ENCODE data around the gene RAB5IF. TPM values are rescaled to one million over a fixed set of nuclear protein-coding genes. Genes with fewer than 3 reads are reported as not detected.
A peak's percentile ranks its signal among the peaks of the same experiment; 100 is the strongest.

Gene RAB5IF
- total and polyA plus RNA-seq, 2 of the 13 experiments (the other 11 are each of a cell fraction or from before 2014, with no cell fraction given) = 261 to 305 TPM

DNA sequence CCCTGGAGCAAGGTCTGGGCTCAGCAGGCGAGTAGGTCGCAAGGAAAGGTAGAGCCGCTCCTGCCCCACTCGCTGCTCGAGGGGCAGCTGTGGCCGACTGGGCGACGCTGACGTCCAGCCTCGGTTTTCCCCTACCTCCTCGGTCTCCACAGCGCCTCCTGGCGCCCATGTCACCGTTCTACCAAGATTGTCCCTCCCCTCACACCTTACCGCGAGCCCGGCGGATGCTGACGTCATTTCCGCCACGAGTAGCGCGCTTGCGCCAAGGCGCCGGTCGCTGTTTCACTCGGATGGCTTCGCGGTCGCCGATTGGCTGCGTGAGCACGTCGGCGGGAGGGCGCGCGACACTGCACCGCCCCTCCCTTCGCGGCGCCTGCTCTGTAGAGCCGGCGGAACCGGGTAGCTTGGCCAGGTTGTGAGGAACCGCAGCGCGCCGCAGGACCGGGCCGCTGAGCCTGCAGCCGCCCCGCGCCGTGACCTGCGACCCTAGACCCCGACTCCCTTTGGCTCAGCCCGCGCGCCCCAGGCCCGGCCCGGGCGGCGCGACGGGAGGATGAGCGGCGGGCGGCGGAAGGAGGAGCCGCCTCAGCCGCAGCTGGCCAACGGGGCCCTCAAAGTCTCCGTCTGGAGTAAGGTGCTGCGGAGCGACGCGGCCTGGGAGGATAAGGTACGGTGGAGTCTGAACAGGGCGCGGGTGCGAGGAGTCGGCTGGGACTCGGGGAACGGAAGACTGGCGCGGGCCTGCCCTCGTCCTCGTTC lies at the start of gene RAB5IF (continued):
- TF ChIP-seq, protein P1, sequence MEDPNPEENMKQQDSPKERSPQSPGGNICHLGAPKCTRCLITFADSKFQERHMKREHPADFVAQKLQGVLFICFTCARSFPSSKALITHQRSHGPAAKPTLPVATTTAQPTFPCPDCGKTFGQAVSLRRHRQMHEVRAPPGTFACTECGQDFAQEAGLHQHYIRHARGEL (CRISPR knock-in tag; IDR thresholded peaks at IDR 0.05) = peak; percentile 62; the same call in 1 of the 2 replicates
- TF ChIP-seq, protein P2, sequence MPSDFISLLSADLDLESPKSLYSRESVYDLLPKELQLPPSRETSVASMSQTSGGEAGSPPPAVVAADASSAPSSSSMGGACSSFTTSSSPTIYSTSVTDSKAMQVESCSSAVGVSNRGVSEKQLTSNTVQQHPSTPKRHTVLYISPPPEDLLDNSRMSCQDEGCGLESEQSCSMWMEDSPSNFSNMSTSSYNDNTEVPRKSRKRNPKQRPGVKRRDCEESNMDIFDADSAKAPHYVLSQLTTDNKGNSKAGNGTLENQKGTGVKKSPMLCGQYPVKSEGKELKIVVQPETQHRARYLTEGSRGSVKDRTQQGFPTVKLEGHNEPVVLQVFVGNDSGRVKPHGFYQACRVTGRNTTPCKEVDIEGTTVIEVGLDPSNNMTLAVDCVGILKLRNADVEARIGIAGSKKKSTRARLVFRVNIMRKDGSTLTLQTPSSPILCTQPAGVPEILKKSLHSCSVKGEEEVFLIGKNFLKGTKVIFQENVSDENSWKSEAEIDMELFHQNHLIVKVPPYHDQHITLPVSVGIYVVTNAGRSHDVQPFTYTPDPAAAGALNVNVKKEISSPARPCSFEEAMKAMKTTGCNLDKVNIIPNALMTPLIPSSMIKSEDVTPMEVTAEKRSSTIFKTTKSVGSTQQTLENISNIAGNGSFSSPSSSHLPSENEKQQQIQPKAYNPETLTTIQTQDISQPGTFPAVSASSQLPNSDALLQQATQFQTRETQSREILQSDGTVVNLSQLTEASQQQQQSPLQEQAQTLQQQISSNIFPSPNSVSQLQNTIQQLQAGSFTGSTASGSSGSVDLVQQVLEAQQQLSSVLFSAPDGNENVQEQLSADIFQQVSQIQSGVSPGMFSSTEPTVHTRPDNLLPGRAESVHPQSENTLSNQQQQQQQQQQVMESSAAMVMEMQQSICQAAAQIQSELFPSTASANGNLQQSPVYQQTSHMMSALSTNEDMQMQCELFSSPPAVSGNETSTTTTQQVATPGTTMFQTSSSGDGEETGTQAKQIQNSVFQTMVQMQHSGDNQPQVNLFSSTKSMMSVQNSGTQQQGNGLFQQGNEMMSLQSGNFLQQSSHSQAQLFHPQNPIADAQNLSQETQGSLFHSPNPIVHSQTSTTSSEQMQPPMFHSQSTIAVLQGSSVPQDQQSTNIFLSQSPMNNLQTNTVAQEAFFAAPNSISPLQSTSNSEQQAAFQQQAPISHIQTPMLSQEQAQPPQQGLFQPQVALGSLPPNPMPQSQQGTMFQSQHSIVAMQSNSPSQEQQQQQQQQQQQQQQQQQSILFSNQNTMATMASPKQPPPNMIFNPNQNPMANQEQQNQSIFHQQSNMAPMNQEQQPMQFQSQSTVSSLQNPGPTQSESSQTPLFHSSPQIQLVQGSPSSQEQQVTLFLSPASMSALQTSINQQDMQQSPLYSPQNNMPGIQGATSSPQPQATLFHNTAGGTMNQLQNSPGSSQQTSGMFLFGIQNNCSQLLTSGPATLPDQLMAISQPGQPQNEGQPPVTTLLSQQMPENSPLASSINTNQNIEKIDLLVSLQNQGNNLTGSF (CRISPR knock-in tag; IDR thresholded peaks at IDR 0.05) = no peak; the same call in none of the 2 replicates
- peak; percentile 94 for TF ChIP-seq ZFP37 (CRISPR knock-in tag; IDR thresholded peaks at IDR 0.05; ENCODE audit: borderline replicate concordance)
- TF ChIP-seq, protein P3, sequence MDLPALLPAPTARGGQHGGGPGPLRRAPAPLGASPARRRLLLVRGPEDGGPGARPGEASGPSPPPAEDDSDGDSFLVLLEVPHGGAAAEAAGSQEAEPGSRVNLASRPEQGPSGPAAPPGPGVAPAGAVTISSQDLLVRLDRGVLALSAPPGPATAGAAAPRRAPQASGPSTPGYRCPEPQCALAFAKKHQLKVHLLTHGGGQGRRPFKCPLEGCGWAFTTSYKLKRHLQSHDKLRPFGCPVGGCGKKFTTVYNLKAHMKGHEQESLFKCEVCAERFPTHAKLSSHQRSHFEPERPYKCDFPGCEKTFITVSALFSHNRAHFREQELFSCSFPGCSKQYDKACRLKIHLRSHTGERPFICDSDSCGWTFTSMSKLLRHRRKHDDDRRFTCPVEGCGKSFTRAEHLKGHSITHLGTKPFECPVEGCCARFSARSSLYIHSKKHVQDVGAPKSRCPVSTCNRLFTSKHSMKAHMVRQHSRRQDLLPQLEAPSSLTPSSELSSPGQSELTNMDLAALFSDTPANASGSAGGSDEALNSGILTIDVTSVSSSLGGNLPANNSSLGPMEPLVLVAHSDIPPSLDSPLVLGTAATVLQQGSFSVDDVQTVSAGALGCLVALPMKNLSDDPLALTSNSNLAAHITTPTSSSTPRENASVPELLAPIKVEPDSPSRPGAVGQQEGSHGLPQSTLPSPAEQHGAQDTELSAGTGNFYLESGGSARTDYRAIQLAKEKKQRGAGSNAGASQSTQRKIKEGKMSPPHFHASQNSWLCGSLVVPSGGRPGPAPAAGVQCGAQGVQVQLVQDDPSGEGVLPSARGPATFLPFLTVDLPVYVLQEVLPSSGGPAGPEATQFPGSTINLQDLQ (CRISPR knock-in tag; IDR thresholded peaks at IDR 0.05) = peak; percentile 93; the same call in 1 of the 2 replicates
- TF ChIP-seq ZSCAN22 (CRISPR knock-in tag; IDR thresholded peaks at IDR 0.05) = no peak
- peak; percentile 92 for TF ChIP-seq ZNF607 (CRISPR knock-in tag; IDR thresholded peaks at IDR 0.05; ENCODE audit: borderline replicate concordance)
- peak; percentile 99 for TF ChIP-seq ZNF816 (CRISPR knock-in tag; IDR thresholded peaks at IDR 0.05; ENCODE audit: borderline replicate concordance)
- TF ChIP-seq THYN1 (CRISPR knock-in tag; IDR thresholded peaks at IDR 0.05; ENCODE audit: borderline replicate concordance, low read depth) = no peak
- TF ChIP-seq, protein P4, sequence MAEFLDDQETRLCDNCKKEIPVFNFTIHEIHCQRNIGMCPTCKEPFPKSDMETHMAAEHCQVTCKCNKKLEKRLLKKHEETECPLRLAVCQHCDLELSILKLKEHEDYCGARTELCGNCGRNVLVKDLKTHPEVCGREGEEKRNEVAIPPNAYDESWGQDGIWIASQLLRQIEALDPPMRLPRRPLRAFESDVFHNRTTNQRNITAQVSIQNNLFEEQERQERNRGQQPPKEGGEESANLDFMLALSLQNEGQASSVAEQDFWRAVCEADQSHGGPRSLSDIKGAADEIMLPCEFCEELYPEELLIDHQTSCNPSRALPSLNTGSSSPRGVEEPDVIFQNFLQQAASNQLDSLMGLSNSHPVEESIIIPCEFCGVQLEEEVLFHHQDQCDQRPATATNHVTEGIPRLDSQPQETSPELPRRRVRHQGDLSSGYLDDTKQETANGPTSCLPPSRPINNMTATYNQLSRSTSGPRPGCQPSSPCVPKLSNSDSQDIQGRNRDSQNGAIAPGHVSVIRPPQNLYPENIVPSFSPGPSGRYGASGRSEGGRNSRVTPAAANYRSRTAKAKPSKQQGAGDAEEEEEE (CRISPR knock-in tag; IDR thresholded peaks at IDR 0.05; ENCODE audit: borderline replicate concordance) = peak; percentile 98; the same call in 1 of the 2 replicates
- TF ChIP-seq ZNF350 (CRISPR knock-in tag; IDR thresholded peaks at IDR 0.05; ENCODE audit: borderline replicate concordance, low read depth) = peak; percentile 100
- TF ChIP-seq, protein P5, sequence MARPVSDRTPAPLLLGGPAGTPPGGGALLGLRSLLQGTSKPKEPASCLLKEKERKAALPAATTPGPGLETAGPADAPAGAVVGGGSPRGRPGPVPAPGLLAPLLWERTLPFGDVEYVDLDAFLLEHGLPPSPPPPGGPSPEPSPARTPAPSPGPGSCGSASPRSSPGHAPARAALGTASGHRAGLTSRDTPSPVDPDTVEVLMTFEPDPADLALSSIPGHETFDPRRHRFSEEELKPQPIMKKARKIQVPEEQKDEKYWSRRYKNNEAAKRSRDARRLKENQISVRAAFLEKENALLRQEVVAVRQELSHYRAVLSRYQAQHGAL (CRISPR knock-in tag; IDR thresholded peaks at IDR 0.05; ENCODE audit: not compliant biosample characterization) = no peak
- peak; percentile 55 for TF ChIP-seq AGO1 (IDR thresholded peaks at IDR 0.05; ENCODE audit: low read depth, low read length, poor library complexity, severe bottlenecking)
- TF ChIP-seq NCOA5 (CRISPR knock-in tag; IDR thresholded peaks at IDR 0.05) = no peak
- no peak; the same call in none of the 2 replicates for TF ChIP-seq GTF2F1 (IDR thresholded peaks at IDR 0.05; ENCODE audit: low read length)

Measured in HepG2 (cell line).